Fibroblast of gingiva (primary cell): ENCODE data around the gene AKR1A1.
"Not testable (repeated sequence)": the region's sequence is repeated elsewhere in the genome, so short reads cannot be mapped to it uniquely, and the experiment has no call there.

Source experiments
- DNase-seq: peaks from one replicate; pipeline ENCODE4 v3.0.0-alpha.2; 2011; ENCODE audit warnings: low read depth

AKR1A1 gene

GRCh38 chr1:45523975-45524374 is 26.7 kb upstream of the AKR1A1 start:
- not testable (repeated sequence) for DNase-seq

- DNase-seq: no peak
Measured at GRCh38 chr1:45526135-45526644, 24.4 kb upstream of the AKR1A1 start.

GRCh38 chr1:45530632-45531135 is 19.9 kb upstream of the AKR1A1 start:
- DNase-seq: no peak

- no peak for DNase-seq
Measured at GRCh38 chr1:45531873-45532272, 18.8 kb upstream of the AKR1A1 start.

GRCh38 chr1:45535988-45536766 is 14.4 kb upstream of the AKR1A1 start:
- no peak for DNase-seq

DNA sequence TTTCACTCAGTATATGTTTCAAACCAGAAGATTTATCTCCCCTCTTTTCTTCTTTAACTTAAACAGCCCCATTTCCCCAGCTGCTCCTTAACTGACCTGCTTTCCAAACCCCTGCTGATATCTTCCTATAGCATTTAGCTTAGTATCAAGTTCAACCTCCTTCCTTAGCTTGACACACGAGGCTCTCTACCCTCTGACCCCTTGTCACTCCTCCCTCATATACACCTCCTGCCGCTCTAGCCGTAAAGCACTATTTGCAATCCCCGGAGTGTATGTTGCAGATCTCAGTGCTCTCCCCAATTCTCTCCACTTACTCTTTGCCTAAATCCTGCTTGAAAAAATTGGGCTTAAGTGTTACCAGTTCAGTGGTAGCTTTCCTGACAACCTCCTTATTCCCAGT is 13.7 kb upstream of the AKR1A1 start:
- DNase-seq: no peak

GRCh38 chr1:45541193-45541592 is 9.4 kb upstream of the AKR1A1 start:
- DNase-seq: no peak

GRCh38 chr1:45542591-45542990 is 8.0 kb upstream of the AKR1A1 start:
- no peak for DNase-seq

DNA sequence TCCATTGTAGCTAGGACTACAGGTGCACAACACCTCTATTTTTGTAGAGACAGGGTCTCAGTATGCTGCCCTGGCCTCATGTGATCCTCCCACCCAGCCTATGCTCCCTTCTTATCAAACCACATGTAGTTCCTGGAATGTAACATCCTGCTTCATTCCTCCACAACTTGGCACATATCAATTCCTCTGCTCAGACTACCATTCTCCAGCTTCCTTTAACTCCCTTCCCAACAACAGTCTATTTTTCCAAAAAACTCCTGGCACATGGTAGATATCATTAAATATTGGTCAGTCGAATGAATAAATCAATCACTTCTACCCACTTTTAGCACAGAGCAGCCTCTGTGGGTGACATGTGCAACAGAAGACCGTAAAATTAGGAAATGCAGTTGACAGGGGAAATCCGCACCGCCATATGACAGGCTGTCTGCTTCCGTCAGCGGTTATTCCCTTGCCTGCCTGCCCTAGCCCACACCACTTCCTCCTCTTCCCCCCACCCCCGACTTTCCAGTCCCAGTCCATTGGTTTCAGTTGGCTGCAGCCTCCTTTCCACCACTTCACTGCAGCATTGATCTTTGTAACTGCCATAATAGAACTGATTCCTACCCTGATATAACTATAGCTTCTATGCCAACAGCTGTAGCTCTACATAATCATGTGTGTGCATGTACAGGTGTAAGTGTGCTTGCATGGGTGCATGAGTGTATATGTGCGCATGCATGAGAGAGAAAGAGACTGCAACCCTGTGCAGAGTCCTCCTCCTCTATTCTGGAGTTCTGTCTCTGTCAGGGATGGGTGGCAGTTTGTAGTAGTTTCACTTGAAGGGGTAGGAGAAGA is 6.8 kb upstream of the AKR1A1 start:
- no peak for DNase-seq

GRCh38 chr1:45544530-45544929 is 6.1 kb upstream of the AKR1A1 start:
- no peak for DNase-seq

DNA sequence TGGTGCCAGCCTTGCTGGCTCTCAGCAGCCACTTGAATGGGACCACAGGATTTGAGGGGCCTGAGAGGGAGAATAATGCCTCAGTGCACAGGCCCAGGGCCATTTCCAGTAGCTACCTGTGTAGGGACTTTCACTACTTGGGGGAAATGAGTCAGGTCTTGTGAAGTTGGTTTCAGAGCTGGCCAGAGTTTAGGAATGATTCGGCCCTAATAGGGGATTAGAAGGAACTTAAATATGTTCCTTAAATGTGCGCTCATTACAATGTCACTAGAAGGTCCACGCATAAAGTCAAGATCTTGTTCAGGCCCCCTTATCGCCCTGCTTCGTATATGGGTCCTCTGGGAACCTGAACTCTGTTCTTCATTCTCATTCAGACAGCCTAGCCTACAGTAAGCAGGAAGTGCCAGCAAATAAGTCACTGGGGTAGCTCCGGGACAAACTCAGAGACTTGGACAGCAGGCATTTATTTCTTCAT is 5.6 kb upstream of the AKR1A1 start:
- no peak for DNase-seq

DNA sequence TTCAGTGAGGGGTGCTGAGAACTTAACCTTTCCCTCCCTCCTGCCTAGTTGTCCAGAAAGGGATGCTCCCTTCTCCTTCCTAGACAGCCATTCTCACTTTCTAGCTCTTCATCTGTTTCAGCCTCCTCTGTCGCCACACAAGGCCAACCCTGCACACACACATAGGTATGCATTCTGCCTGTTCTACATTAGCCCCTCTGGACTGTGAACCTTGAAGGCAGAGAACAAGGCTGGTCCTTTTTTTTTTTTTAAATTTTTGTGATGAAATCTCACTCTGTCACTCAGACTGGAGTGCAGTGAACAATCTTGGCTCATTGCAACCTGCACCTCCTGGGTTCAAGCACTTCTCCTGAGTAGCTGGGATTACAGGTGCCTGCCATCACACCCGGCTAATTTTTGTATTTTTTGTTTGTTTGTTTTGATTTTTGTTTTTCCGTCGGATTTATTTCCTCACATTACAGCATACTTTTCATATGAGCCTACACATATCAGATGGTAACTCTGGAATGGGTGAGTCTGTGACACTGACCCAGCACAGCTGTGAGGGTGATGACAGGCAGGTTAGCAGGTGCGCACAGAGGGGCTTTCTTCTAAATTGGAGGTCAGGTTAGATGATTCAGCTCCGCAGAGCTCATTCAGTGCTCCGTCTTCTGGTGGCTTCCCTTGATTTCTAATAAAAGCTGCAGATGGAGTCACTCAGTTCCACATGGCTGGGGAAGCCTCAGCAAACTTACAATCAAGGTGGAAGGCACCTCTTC is 4.9 kb upstream of the AKR1A1 start:
- no peak for DNase-seq

- no peak for DNase-seq
Measured at GRCh38 chr1:45551684-45552083, 1.1 kb downstream of the AKR1A1 start.

- no peak for DNase-seq
Measured at GRCh38 chr1:45552331-45552730, 1.7 kb downstream of the AKR1A1 start.

GRCh38 chr1:45554198-45554597 is 3.6 kb downstream of the AKR1A1 start:
- no peak for DNase-seq

DNA sequence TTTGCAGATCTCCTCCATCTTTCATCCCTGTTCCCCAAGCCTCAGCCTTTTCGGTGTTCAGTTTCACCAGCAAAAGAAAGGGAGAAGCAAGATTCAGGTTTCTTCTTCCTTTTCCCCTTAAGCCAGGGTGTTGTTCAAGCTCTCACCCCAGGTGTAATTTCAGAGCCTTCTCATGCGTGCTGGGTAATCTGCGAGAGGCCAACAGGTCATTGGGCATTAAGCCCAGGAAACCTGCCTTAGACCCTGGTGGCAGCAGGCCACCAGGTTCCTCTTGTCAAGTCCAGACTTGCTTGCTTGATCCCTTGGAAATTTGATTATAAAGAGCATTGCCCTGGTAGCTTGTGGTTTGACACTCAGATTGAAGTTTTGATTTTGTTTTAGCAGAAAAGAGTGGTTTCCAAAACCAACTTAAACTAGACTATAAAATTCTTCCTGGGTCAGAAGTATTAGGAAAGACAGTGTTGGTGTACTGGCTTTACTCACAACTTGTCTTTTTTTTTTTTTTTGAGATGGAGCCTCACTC is 6.9 kb downstream of the AKR1A1 start:
- DNase-seq: no peak

DNA sequence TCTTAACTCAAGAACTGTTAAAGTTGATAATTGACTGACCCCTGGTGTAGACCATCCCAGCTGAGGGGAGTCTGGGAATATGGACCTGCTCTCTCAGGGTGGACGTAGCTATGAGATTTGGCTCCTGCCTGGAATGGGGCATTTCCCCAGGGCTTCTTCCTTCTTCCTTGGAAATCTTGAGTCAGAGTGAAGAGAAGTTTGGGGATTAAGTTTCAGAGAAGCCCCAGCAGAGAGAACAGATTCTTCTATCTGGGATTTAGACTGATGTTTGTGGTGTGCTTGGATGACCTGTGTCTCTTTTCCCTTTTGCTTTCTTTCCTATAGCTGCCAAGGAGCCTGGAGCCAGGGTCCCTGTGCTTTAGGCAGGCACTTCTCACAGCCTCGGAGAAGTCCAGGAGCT is 13.2 kb downstream of the AKR1A1 start:
- DNase-seq: peak; percentile 59

GRCh38 chr1:45566722-45567121 is 16.1 kb downstream of the AKR1A1 start:
- no peak for DNase-seq

DNA sequence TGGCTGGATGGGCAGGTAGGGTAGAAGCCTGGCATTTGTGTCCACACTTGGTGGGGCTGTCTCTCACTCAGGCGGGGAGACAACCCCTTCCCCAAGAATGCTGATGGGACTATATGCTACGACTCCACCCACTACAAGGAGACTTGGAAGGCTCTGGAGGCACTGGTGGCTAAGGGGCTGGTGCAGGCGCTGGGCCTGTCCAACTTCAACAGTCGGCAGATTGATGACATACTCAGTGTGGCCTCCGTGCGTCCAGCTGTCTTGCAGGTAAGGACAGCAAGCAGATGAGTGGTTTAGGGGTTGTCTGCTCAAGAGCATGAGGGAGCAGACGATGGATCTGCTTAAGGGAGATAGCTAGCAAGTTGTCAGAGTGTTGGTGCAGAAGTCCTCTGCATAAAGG is 17.3 kb downstream of the AKR1A1 start:
- DNase-seq: no peak

GRCh38 chr1:45568421-45568820 is 17.8 kb downstream of the AKR1A1 start:
- no peak for DNase-seq

GRCh38 chr1:45569571-45569961 is 18.9 kb downstream of the AKR1A1 start:
- DNase-seq: no peak
